RPMI8226 (cell line): ENCODE results near the gene SAA2.
"Not testable (repeated sequence)": the region's sequence is repeated elsewhere in the genome, so short reads cannot be mapped to it uniquely, and the experiment has no call there.

Experiments
- DNase-seq: peaks from one replicate; pipeline ENCODE4 v3.0.0-alpha.2; 2015

SAA2 gene

DNA sequence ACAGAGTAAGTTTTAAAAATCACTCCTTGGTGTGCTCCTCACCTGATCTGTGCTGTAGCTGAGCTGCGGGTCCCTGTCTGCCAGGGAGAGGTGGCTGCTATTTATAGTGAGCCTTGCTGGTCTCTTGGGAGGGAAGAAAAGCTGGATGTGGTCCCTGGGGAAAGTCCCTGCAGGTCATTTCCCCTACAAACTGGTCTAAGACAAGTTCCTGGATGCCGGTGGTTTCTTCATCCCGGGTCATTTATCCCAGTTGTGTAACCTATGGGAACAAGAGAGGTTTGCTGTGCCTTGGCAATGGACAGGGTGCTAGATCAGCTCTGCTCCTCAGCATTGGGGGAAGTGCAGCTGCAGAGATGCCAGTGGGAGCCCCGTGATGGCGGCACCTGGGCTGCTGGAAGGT lies at the start of gene SAA2:
TSS of gene SAA2 (minus strand) at position 108 of the 400 bp plus-strand sequence. CDS start 657 bp downstream, outside the sequence.
- no peak for DNase-seq

DNA sequence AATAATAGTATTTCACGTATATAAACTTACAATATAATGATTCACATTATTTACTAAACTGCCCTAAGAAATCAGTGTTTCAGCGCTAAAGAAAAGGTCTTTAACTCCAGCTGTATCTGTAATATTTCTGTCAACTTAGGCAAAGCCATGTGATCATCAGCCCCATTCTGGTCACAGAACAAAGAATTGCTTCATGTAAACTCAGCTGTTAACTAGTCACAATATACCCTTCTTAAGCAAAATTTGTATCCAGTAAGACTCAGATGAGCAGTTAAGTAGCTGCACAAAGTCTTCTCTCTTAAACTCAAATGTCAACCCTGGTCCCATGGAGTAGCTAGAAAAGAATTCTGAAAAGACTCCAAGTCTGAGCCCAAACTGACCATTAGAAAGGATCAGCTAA lies 46.8 kb upstream of the SAA2 start:
- DNase-seq, result no peak

DNA sequence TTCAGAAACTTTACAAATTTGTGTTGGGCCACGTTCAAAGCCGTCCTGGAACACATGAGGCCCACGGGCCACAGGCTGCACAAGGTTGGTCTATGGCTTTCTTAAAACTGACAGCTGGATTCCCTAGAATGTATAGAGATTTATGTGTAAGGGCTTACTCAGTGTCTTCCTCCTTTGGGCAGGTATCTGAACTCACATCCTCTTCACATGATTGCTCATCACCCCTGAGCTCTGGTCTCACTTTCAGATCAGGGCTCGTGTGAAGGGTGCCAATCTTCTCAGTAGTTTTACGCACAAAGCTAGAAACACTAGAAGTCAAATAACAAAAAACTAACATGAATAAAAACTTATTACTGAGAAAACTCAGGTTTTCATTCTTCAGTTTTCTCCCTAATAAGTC lies 46.4 kb upstream of the SAA2 start:
- DNase-seq, result no peak

DNA sequence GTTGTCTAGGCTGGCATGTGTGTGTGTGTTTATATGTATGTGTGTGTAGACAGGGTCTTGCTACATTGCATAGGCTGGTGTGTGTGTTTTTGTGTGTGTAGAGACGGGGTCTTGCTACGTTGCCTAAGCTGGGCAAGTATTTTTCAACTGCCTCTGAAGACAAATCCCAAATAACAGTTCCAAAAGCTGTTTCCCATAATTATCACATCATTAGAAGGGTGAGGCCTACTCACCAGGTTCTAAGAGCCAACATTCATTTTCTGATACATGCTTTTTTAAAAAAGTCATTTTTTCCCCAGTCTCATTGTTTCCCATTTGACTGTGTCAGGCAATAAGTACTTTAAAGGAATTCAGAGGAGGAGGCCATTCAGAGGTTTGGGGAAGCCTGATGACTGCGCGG lies 40.4 kb upstream of the SAA2 start:
- no peak for DNase-seq

DNA sequence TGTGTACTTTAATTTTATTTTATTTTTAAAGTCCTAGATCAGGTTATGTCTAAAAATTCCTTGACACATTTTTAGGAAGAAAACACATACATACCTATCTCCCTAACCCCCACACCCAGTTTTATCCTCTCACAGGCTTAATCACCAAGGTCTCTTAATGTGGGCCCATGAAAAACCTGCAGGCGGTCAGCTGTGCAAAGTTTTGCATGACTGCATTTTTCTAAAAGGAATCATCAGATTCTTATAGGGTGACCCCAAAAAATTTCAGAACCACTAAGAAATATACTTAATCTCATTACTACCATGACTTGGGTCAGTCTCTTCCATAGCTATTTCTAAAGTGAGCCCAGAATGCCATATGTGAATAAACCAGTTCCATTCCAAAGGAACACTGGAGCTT lies 37.4 kb upstream of the SAA2 start:
- DNase-seq, result no peak

DNA sequence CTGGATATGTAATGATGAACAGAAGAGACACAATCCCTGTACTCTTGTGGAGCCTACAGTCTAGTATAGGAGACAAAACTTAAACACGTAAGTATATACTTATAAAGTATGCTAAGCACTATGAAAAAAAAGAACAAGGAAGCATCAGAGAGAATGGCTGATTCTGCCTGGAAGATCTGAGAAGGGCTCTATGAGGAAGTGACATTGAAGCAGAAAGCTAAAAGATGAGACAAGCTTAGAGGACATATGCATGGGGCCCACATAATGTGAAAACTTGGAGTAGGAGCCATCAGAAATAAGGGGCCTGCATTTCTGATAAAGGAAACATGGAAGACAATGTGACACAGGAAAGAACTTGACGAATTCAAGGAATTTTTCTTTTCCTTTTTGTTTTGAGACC lies 34.2 kb upstream of the SAA2 start:
- DNase-seq, result no peak

DNA sequence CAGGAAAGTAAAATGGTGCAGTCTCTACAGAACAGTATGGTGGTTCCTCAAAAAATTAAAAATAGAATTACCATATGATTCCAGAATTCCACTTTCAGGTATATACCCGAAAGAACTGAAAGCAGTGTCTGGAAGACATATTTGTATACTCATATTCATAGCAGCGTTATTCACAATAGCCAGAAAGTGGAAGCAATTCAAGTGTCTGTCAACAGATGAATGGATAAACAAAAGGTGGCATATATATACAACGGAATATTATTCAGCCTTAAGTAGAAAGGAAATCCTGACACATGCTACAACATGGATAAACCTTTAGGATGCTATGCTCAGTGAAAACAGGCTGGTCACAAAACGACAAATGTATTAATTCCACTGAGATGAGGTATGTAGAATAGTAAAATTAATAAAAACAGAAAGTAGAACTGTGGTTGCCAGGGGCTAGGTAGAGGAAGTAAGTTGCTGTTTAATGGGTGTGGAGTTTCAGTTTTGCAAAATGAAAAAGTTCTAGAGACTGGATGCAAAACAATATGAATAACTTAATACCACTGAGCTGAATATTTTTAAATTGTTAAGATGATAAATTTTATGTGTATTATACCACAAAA lies 32.1 kb upstream of the SAA2 start:
- no peak for DNase-seq

DNA sequence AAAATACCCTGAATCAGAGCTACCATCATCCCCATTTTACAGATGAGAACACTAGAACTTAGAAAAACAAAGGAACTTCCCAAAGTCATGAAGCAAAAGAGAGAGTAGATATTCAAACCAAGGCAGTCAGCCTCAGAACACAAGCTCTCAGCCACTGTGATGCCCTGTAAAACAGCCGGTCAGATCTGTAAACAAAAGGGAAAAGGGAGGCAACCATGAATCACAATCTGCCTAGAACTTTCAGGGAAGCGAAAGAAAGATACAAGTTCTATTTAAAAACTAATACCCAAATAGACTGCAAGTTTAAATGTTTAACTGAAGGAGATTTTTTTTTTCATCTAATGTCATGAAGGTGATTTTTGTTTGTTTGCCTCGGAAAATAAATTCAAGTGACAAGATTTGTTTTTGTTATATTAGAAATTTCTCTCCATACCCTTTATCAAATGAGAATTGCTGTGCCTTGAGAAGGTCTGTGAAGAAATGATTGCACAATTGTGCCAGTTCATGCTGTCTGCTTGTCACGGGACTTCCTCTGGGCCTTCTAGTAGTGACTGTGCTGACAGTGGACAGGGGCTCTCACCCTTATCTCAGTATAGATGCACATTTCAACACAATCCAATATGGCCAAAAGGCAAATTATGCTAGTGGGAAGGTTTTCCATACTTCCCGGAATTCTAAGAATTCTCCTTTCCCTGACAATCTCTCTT lies 29.2 kb upstream of the SAA2 start:
- DNase-seq, result no peak

DNA sequence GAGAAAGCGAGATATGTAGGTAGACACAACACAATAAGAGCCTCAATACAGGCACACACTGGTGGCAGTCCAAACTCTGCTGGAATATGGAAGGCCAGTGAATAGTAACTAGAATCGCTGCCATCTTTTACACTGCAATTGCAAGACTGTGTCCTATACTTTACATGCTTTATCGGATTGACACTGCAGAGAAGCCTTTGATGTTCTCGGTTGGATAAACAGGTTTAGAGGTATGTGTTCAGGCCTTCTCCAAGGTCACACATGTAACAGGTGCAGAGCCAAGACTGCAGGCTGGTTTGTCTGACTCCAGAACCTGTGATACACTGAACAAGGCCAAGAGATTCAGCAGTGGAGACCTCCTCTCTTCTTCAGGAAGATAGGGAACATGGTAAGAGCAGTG lies 22.7 kb upstream of the SAA2 start:
- DNase-seq, result no peak

DNA sequence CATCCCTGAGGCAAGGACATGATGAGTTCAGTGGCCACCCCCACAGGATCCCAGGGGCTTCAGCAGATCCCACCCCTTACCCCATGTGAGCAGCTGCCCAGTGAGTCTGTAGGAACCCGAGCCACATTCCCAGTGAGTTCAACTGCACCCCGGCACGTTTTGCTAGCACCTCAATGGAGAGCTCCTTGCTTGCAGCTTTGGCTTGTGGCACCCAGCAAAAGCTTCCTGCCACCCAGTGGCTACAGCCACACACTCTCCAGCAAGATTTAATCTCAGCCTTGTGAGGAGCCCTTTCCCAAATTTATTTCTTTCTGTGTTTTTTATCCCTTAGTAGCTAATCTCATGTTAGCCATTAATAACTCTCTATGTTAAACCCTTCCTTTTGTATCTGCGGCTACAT lies 21.6 kb upstream of the SAA2 start:
- no peak for DNase-seq

DNA sequence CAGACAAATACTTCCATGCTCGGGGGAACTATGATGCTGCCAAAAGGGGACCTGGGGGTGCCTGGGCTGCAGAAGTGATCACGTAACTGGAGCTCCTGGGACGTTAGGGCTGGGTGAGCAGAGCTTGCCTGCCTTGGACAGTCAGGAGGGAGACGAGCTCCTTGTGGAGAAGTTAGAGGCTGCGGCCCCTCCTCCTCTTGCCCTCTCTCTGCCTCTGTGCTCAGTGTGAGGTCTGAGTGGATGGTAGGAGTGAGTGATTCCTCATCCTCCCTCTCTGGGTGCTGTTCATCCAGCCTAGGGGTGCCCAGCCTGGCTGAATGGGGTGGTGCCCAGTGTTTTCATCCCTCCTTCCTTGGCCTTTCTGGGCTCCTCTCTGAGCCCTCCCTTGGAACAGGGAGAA lies 20.8 kb upstream of the SAA2 start:
- DNase-seq, result not testable (repeated sequence)

DNA sequence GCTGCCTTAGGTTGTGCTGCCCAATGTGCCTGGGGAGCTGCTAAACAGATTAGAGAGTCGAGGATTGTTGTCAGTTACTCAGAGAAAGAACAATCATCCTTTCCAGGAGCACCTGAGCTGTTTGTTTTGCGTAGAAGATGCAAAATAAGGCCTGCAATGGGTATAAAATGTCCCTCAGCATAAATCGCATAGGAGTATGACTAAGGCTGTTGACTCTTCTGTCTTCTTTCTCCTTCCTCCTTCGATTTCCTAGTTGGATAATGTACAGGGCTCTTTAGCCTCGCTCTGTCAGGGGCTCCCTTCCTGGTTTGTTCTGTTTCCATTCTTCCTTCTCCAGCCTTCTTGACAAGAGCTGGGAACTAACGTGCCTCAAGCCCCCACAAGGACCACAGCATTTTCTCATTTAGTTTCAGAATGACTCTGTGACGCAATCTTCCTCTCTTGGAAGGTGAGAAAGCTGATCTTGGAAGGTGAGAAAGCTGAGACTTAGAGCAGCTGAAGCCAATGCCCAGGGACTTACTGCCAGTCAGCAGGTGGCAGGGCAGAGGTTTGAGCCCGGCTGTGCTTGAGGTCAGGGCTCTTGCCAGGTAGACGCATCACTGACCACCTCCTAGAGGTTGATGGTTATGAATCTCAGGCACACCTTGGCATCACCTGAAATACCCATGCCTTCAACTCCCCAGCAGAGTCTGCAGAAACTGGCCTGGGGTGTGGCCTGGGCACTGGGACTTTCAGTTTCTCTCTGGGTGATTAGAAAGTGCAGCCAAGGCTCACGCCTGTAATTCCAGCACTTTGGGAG lies 19.1 kb upstream of the SAA2 start:
- DNase-seq, result peak; percentile 27

DNA sequence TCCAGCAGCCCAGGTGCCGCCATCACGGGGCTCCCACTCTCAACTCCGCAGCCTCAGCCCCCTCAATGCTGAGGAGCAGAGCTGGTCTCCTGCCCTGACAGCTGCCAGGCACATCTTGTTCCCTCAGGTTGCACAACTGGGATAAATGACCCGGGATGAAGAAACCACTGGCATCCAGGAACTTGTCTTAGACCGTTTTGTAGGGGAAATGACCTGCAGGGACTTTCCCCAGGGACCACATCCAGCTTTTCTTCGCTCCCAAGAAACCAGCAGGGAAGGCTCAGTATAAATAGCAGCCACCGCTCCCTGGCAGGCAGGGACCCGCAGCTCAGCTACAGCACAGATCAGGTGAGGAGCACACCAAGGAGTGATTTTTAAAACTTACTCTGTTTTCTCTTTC lies 17.5 kb upstream of the SAA2 start, which contains the start of gene SAA1:
TSS of gene SAA1 (plus strand) at position 316 of the 400 bp plus-strand sequence. CDS start 624 bp downstream, outside the sequence.
- no peak for DNase-seq

DNA sequence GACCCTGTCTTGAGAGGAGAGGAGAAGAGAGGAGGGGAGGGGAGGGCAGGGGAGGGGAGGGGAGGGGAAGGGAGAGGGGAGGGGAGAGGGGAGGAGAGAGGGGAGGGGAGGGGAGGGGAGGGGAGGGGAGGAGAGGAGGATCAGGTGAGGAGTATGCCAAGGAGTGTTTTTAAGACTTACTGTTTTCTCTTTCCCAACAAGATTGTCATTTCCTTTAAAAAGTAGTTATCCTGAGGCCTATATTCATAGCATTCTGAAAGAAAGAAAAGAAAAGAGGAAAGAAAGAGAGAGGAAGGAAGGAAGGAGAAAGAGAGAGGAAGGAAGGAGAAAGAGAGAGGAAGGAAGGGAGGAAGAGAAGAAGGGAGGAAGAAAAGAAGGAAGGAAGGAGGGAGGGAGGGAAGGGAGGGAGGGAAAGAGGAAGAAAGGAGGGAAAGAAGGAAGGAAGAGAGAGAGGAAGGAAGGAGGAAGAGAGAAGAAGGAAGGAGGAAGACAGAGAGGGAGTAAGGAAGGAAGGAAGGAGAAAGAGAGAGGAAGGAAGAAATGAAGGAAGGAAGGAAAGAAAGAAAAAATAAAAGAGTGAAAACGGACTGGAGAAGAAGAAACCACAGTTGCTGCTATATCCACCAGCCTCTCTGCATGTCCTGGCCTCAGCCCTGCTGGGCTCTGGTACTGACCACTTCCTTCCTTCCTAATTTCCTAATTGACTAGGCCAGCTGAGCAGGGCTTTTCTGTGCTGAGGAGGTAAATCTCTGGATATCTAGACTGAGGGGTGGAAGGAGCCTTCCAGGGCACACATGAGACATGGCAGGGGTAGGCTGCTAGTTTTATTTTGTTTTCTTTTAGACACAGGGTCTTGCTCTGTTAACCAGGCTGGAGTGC lies 16.4 kb upstream of the SAA2 start:
- no peak for DNase-seq

DNA sequence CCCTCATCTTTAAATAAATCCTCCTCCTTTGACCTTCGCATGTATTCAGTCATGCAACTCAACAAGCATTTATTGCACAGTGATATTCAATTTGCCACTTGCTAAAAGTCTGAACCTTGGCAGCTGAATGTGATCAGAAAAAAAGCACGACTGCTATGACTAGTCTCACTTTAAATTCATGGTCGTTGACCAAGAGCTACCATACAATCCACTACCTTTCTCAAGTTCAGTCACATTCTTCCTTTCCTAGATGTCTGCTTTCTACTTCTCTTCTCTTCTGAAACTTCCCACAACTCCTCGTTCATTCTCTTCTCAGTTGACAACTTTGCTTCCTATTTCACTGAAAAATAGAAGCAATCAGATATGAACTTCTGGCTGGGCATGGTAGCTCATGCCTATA lies 15.6 kb upstream of the SAA2 start:
- DNase-seq, result no peak

DNA sequence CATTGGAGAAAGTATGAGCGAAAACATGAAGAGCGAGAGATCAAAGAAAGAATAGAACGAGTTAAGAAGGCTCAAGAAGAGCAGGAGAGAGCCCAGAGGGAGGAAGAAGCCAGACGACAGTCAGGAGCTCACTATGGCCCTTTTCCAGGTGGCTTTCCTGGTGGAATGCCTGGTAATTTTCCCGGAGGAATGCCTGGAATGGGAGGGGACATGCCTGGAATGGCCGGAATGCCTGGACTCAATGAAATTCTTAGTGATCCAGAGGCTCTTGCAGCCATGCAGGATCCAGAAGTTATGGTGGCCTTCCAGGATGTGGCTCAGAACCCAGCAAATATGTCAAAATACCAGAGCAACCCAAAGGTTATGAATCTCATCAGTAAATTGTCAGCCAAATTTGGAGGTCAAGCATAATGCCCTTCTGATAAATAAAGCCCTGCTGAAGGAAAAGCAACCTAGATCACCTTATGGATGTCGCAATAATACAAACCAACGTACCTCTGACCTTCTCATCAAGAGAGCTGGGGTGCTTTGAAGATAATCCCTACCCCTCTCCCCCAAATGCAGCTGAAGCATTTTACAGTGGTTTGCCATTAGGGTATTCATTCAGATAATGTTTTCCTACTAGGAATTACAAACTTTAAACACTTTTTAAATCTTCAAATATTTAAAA lies 14.3 kb upstream of the SAA2 start:
- not testable (repeated sequence) for DNase-seq

DNA sequence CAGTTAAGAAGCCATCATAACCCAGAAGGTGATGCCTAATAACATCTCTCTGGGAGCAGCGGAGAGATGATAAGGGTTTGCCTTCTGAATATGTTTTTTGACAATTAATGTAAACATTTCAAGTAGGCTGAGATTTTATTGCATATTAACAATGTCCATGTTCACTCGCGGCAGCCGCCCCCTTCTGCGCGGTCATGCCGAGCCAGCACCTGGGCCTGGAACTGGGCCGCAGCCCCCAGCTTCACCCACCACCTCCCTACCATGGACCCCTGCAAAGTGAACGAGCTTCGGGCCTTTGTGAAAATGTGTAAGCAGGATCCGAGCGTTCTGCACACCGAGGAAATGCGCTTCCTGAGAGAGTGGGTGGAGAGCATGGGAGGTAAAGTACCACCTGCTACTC lies 13.3 kb upstream of the SAA2 start:
- DNase-seq, result no peak

DNA sequence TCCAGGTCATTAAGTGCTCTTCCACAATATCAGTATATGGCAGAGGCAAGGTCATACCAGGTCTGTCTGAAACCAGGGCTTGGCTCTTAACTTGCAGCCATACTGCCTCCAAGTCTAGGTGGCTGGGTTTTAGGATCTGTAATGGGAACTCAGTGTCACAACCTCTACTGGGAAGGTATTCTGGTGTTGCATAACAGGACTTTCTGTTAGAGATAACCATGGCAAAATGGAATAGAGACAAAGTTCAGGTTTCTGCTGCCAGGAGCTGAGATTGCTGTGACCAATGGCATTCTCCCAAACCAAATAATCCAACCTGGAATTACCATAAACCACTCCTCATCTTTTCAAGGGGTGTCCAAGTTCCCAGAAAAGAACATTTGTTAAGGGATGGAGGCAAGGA lies 10.8 kb upstream of the SAA2 start:
- DNase-seq, result no peak

DNA sequence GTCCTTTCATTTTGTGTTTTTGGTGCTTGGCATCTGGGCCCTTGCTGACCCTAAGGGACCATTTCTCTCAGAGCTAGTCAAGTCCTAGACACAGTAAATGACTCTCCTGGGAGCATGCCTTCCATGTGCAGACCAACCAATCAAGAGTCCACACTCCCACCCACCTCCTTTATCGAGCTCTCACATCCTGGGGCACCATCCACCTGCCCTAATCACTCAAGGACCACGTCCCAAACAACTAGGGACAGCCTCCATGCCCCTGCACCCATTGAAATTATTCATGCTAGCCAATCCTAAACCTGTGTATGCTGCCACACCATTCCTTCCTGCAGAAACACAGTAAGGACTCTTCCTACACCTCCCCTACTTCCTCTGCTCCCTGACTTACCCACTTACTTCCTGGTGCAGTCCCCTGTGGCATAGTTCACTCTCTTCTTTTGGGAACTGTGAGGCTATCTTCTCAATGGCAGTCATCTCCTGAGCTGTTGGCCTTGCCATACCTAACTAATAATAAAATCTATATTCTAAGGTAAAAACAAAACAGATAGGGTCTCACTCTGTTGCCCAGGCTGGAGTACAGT lies 6.4 kb upstream of the SAA2 start:
- no peak for DNase-seq

DNA sequence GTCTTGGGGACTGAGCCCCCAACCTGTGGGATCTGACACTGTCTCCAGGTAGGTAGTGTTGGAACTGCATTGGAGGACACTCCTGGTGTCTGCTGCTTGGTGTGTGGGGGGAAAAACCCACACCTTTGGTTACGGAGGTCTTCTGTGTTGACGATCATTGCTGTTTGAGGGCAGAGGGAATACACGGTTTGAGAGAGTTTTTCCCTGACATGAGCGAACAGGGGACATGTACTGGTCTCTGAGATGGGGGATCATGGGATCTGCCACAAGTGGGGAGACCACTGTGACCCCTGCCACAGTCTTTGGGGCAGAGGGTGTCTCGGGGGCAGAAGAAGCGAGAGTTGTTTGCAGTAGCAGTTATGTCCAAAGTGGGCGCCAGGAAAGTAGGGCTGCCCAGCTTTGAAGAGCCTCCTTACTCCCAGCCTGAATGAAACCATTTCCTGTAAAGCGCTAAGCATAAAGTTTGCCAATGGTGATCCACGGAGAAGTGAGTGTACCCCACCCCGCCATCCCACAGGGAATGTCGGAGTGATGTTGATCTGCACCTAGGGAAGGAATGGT lies 5.4 kb upstream of the SAA2 start:
- no peak for DNase-seq

DNA sequence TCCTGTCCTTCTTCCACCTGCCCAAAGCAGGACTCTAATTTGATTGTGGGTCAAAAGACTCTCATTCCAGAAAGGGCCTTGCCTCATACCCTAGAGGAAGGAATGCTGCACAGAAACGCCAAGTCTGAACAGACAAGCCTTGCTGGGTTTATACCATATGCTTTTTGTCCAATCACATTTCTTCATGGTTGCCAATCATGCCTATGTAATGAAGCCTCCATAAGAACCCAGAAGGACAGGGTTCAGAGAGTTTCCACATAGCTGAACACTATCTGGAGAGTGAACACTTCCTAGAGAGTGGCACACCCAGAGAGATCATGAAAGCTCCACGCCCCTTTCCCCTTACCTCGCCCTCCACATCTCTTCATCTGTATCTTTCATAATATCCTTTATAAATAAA lies 4.8 kb upstream of the SAA2 start:
- no peak for DNase-seq

DNA sequence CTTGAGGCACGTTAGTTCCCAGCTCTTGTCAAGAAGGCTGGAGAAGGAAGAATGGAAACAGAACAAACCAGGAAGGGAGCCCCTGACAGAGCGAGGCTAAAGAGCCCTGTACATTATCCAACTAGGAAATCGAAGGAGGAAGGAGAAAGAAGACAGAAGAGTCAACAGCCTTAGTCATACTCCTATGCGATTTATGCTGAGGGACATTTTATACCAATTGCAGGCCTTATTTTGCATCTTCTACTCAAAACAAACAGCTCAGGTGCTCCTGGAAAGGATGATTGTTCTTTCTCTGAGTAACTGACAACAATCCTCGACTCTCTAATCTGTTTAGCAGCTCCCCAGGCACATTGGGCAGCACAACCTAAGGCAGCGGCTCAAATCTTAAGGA lies 1.3 kb downstream of the SAA2 start:
- DNase-seq, result not testable (repeated sequence)
